Prostate gland (tissue), 2 donors: ENCODE data around the gene NBEAL1. TPM values are rescaled to one million over a fixed set of nuclear protein-coding genes. Genes with fewer than 3 reads are reported as not detected.
A peak's percentile ranks its signal among the peaks of the same experiment; 100 is the strongest.
"Not testable (repeated sequence)": the region's sequence is repeated elsewhere in the genome, so short reads cannot be mapped to it uniquely, and the experiment has no call there.

Experiments
- DNase-seq: peaks from one replicate; pipeline ENCODE4 v3.0.0-alpha.2; 2019; ENCODE audit warnings: low spot score
- H3K27ac ChIP-seq, 2 donors: fragments of 200-600 bp; sonication (generic); 2 replicates each; pipeline ENCODE4 v1.5.1; 2017 to 2019
- H3K27me3 ChIP-seq: fragments of 200-600 bp; sonication (generic); replicated peaks from 2 replicates; pipeline ENCODE4 v1.5.1; 2019; ENCODE audit not compliant: insufficient read depth
- H3K36me3 ChIP-seq, 2 donors: fragments of 200-600 bp; sonication (generic); 1 replicate in 1 of 2; 2 replicates in 1 of 2; pipeline versions ENCODE4 v1.5.1 to v1.8.1; 2017 to 2019
- H3K4me1 ChIP-seq: fragments of 200-600 bp; sonication (generic); replicated peaks from 2 replicates; pipeline ENCODE4 v1.5.1; 2019
- H3K4me3 ChIP-seq, 2 donors: fragments of 200-600 bp; sonication (generic); 2 replicates each; pipeline ENCODE4 v1.5.1; 2017 to 2019
- H3K9me3 ChIP-seq: fragments of 200-600 bp; sonication (generic); 2 replicates; pipeline ENCODE4 v1.5.1; 2017
- CTCF ChIP-seq, 4 experiments: fragments of 200-600 bp in 2 of 4; fragments of 450-650 bp in 2 of 4; sonication (generic) in 2 of 4; IDR thresholded peaks; 1 replicate in 3 of 4; 2 replicates in 1 of 4; pipeline ENCODE4 v1.5.1; 2016 to 2019; ENCODE audit warnings: antibody characterized with exemption in 4 of 4, mild to moderate bottlenecking in 2 of 4, moderate library complexity in 2 of 4
- POLR2A ChIP-seq: fragments of 450-650 bp; IDR thresholded peaks from one replicate; pipeline ENCODE4 v1.6.1; 2016; ENCODE audit warnings: antibody characterized with exemption, mild to moderate bottlenecking
- POLR2AphosphoS5 ChIP-seq: sonication (generic); formaldehyde crosslinking; IDR thresholded peaks from one replicate; pipeline ENCODE4 v1.6.1; 2017; ENCODE audit warnings: antibody characterized with exemption
- WGBS: methylation state at CpG from one replicate; pipeline ENCODE4 v1.1.5; 2018; 5-methylcytosine and 5-hydroxymethylcytosine counted together
- intact Hi-C: fragments of 100-400 bp; cut with DNase I; formaldehyde crosslinking; loops from one replicate; pipeline ENCODE4 v1.14.2; 2022
- total RNA-seq, 2 donors: library from RNA; depleted of rRNA; stranded (reverse); fragments of >200 nt; gene quantifications; one replicate each; pipeline ENCODE4 v1.1.0, GENCODE V29; 2016

Gene NBEAL1
- total RNA-seq, 2 donors from 2014 or later: 21.2 to 47.1 TPM

DNA sequence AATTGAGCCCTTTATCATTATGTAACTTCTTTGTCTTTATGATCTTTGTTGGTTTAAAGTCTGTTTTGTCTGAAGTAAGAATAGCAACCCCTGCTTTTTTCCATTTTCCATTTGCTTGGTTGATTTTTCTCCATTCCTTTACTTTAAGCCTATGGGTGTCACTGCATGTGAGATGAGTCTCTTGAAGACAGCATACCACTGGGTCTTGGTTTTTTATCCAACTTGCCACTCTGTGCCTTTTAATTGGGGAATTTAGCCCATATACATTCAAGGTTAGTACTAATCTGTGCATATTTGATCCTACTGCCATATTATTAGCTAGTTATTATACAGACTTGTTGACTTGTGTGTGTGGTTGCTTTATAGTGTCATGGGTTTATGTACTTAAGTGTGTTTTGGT is 89.6 kb downstream of the NBEAL1 start:
- H3K9me3 ChIP-seq: no peaks in the 10 kb centered on the region
- H3K4me3 ChIP-seq: no peak overlapping the region
- H3K27me3 ChIP-seq: no peaks in the 10 kb centered on the region
- no peak overlapping the region for H3K27ac ChIP-seq
- H3K36me3 ChIP-seq: no peaks in the 10 kb centered on the region
- TF ChIP-seq POLR2AphosphoS5 (no peak), CTCF (IDR thresholded peaks at IDR 0.05) (no peak), POLR2A (no peak)
- DNase-seq: no peak
- no peaks in the 10 kb centered on the region for H3K4me1 ChIP-seq
- intact Hi-C loops: no loop called here

- Histone ChIP-seq H3K27me3 (no peaks in the 10 kb centered on the region), H3K36me3 (no peaks in the 10 kb centered on the region), H3K4me1 (no peaks in the 10 kb centered on the region), H3K9me3 (no peaks in the 10 kb centered on the region), H3K27ac (no peak overlapping the region), H3K4me3 (no peak overlapping the region)
- intact Hi-C loops: no loop called here
- DNase-seq: no peak
- TF ChIP-seq CTCF (IDR thresholded peaks at IDR 0.05) (no peak), POLR2A (no peak), POLR2AphosphoS5 (no peak)
These were observed 91.3 kb downstream of the NBEAL1 start for GRCh38 chr2:203105996-203106395.

DNA sequence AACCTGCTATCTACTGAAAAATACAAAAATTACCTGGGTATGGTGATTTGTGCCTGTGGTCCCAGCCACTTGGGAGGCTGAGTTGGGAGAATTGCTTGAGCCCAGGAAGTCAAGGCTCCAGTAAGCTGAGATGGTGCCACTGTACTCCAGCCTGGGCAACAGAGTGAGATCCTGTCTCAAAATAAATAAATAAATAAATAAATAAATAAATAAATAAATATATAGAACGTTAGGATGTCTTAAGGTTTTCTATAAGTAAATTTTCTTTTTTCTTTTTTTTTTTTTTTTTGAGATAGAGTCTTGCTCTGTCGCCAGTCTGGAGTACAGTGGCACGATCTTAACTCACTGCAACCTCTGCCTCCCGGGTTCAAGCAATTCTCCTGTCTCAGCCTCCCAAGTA is 95.8 kb downstream of the NBEAL1 start:
- intact Hi-C loops, H3K4me3 ChIP-seq, DNase-seq, H3K9me3 ChIP-seq, H3K27ac ChIP-seq, H3K36me3 ChIP-seq, H3K27me3 ChIP-seq, H3K4me1 ChIP-seq: not testable (repeated sequence)
- 67% methylated on average over 4 of the region's 4 CpGs for WGBS

DNA sequence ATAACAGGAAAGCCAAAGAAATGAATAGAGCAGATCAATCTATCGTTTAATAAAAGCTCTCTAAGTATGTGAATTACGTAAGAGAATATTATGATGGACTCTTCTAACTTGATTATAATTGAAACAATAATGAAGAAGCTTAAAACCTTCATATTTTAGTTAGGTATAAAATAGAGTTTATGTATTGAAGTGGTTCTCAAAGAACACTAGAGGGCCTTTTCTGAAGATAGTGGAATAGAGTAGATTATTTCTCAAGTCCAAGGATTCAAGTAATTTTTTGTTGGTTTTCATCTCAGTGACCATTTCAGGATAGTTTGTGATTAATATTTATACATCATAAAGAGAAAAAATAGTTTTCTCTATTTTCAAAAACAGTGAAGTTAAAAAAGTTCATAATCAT is 97.7 kb downstream of the NBEAL1 start:
- DNase-seq: no peak
- no peak for TF ChIP-seq POLR2A
- Histone ChIP-seq H3K27ac (no peak overlapping the region), H3K27me3 (no peaks in the 10 kb centered on the region), H3K9me3 (no peaks in the 10 kb centered on the region), H3K4me3 (no peak overlapping the region), H3K4me1 (no peaks in the 10 kb centered on the region), H3K36me3 (no peaks in the 10 kb centered on the region)
- 96% methylated on average over 2 of the region's 2 CpGs for WGBS
- intact Hi-C loops: no loop called here

GRCh38 chr2:203115201-203115700 is 100.6 kb downstream of the NBEAL1 start:
- H3K9me3 ChIP-seq, H3K27me3 ChIP-seq, H3K4me3 ChIP-seq, DNase-seq, H3K27ac ChIP-seq, intact Hi-C loops, H3K36me3 ChIP-seq, H3K4me1 ChIP-seq: not testable (repeated sequence)
- WGBS: 97% methylated on average over 7 of the region's 7 CpGs

DNA sequence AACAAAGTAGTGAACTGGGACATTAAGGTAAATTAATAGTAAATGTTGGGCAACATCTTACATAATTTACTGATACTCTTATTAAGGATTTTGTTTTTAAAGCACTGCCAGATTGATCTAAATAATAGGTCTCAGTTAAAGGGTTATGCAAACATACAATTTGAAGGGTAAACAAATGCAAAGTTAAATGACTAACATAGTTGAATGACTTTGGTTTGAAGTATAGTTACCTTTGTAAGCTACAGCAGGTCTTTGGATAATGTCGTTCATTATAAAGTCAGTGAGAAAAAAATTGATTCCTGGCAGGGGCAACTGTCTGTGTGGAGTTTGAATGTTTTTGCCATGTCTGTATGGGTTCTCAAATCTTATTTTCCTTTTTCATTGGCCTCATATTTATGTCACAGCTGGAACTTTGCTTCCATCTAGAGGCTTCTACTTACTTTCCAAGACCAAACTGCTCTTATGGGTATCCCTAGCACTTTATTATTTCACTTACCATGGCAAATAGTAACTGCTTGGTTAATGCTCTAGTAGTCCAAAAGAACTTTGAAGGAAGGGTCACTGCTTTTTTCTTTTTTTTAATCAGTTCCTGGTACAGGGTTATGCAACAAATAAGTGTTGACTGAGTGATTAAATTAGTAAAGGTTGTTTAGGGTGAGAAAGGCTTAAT is 107.8 kb downstream of the NBEAL1 start:
- Histone ChIP-seq H3K27ac (no peak overlapping the region), H3K36me3 (no peaks in the 10 kb centered on the region), H3K4me1 (no peaks in the 10 kb centered on the region), H3K4me3 (no peak overlapping the region), H3K9me3 (no peaks in the 10 kb centered on the region), H3K27me3 (no peaks in the 10 kb centered on the region)
- TF ChIP-seq CTCF (IDR thresholded peaks at IDR 0.05): peak in 2 of 4 experiments; percentile 25 to 28
- no peak for TF ChIP-seq POLR2A
- DNase-seq: no peak
- WGBS: 25% methylated on average over 1 of the region's 1 CpG
- intact Hi-C loops: no loop called here
